H9 (cell line): Measurements from ENCODE around the gene CLEC20A. TPM values are rescaled to one million over a fixed set of nuclear protein-coding genes. Genes with fewer than 3 reads are reported as not detected.

Source experiments
- DNase-seq: peaks from one replicate; pipeline ENCODE4 v3.0.0-alpha.2; 2017
- H2AFZ ChIP-seq: one replicate; pipeline ENCODE4 v1.6.1; 2013; ENCODE audit warnings: mild to moderate bottlenecking, low read length, control low read depth, moderate library complexity
- H2AK5ac ChIP-seq: 2 replicates; pipeline ENCODE4 v1.6.1; 2013; ENCODE audit warnings: low read length, control low read depth, mixed read lengths; ENCODE audit not compliant: insufficient read length
- H2BK120ac ChIP-seq: one replicate; pipeline ENCODE4 v1.6.1; 2013; ENCODE audit warnings: low read depth, mild to moderate bottlenecking, low read length, control low read depth, inconsistent platforms; ENCODE audit not compliant: poor library complexity, severe bottlenecking
- H2BK12ac ChIP-seq: 2 replicates; pipeline ENCODE4 v1.6.1; 2013; ENCODE audit warnings: low read length, control low read depth, mixed read lengths, low read depth; ENCODE audit not compliant: insufficient read length
- H2BK15ac ChIP-seq: 2 replicates; pipeline ENCODE4 v1.6.1; 2013; ENCODE audit warnings: low read depth, low read length, control low read depth
- H2BK20ac ChIP-seq: one replicate; pipeline ENCODE4 v1.6.1; 2013; ENCODE audit warnings: low read depth, mild to moderate bottlenecking, low read length, control low read depth, inconsistent platforms; ENCODE audit not compliant: poor library complexity, severe bottlenecking
- H2BK5ac ChIP-seq: 2 replicates; pipeline ENCODE4 v1.6.1; 2013; ENCODE audit warnings: low read length, control low read depth, mixed read lengths; ENCODE audit not compliant: insufficient read length
- H3K14ac ChIP-seq: 2 replicates; pipeline ENCODE4 v1.6.1; 2013; ENCODE audit warnings: low read length, control low read depth; ENCODE audit not compliant: insufficient read depth
- H3K18ac ChIP-seq: 2 replicates; pipeline ENCODE4 v1.6.1; 2013; ENCODE audit warnings: low read depth, mild to moderate bottlenecking, mixed read lengths, low read length, control low read depth; ENCODE audit not compliant: insufficient read length
- H3K23ac ChIP-seq: 2 replicates; pipeline ENCODE4 v1.6.1; 2013; ENCODE audit warnings: low read length, control low read depth, mixed read lengths, low read depth; ENCODE audit not compliant: insufficient read length
- H3K23me2 ChIP-seq: 2 replicates; pipeline ENCODE4 v1.6.1; 2013; ENCODE audit warnings: low read depth, mild to moderate bottlenecking, mixed read lengths, low read length, control low read depth; ENCODE audit not compliant: insufficient read length, poor library complexity, severe bottlenecking
- H3K27ac ChIP-seq: 2 replicates; pipeline ENCODE4 v1.5.1; 2013; ENCODE audit warnings: low read length, control low read depth, mixed read lengths, low read depth; ENCODE audit not compliant: insufficient read length
- H3K27me3 ChIP-seq: 2 replicates; pipeline ENCODE4 v1.6.1; 2013; ENCODE audit warnings: low read length, control low read depth, inconsistent platforms; ENCODE audit not compliant: insufficient read depth
- H3K4ac ChIP-seq: 2 replicates; pipeline ENCODE4 v1.6.1; 2013; ENCODE audit warnings: low read depth, mild to moderate bottlenecking, control low read depth, inconsistent platforms, low read length, moderate library complexity
- H3K4me1 ChIP-seq: 2 replicates; pipeline ENCODE4 v1.6.1; 2013; ENCODE audit warnings: low read length, control low read depth, inconsistent platforms; ENCODE audit not compliant: insufficient read depth
- H3K4me2 ChIP-seq: 2 replicates; pipeline ENCODE4 v1.6.1; 2013; ENCODE audit warnings: low read length, control low read depth, mixed read lengths; ENCODE audit not compliant: insufficient read length, insufficient read depth
- H3K56ac ChIP-seq: 2 replicates; pipeline ENCODE4 v1.6.1; 2013; ENCODE audit warnings: low read depth, mild to moderate bottlenecking, mixed read lengths, low read length, control low read depth; ENCODE audit not compliant: insufficient read length
- H3K79me1 ChIP-seq: 2 replicates; pipeline ENCODE4 v1.6.1; 2013; ENCODE audit warnings: low read depth, mild to moderate bottlenecking, moderate library complexity, low read length, control low read depth, inconsistent platforms; ENCODE audit not compliant: insufficient read depth, poor library complexity, severe bottlenecking
- H3K79me2 ChIP-seq: 2 replicates; pipeline ENCODE4 v1.6.1; 2013; ENCODE audit warnings: low read length, control low read depth, inconsistent platforms; ENCODE audit not compliant: insufficient read depth
- H3K9ac ChIP-seq: 2 replicates; pipeline ENCODE4 v1.6.1; 2013; ENCODE audit warnings: low read length, control low read depth, mixed read lengths; ENCODE audit not compliant: insufficient read length; ENCODE audit errors: extremely low read depth
- H3K9me3 ChIP-seq: one replicate; pipeline ENCODE4 v1.6.1; 2013; ENCODE audit warnings: low read depth, low read length, inconsistent platforms; ENCODE audit not compliant: control insufficient read depth
- H3T11ph ChIP-seq: one replicate; pipeline ENCODE4 v1.6.1; 2013; ENCODE audit warnings: mild to moderate bottlenecking, low read length, control low read depth, inconsistent platforms
- H4K20me1 ChIP-seq: one replicate; pipeline ENCODE4 v1.6.1; 2013; ENCODE audit not compliant: control insufficient read depth, insufficient read length, insufficient read depth
- H4K5ac ChIP-seq: 2 replicates; pipeline ENCODE4 v1.6.1; 2013; ENCODE audit warnings: low read depth, mild to moderate bottlenecking, mixed read lengths, low read length, control low read depth; ENCODE audit not compliant: insufficient read length
- H4K8ac ChIP-seq: replicated peaks from 2 replicates; pipeline ENCODE4 v1.6.1; 2013; ENCODE audit warnings: low read length, control low read depth, mixed read lengths, low read depth; ENCODE audit not compliant: insufficient read length
- H4K91ac ChIP-seq: 2 replicates; pipeline ENCODE4 v1.6.1; 2013; ENCODE audit warnings: low read depth, mild to moderate bottlenecking, moderate library complexity, mixed read lengths, low read length, control low read depth; ENCODE audit not compliant: insufficient read length
- H3K27ac Mint-ChIP-seq, 3 experiments: 2 replicates in 2 of 3; 3 replicates in 1 of 3; pipeline ENCODE4 v1.8.0; 2020 to 2021; ENCODE audit warnings: mixed read lengths in 3 of 3, mild to moderate bottlenecking in 1 of 3, moderate library complexity in 1 of 3
- H3K27me3 Mint-ChIP-seq: 2 replicates; pipeline ENCODE4 v1.8.0; 2021; ENCODE audit warnings: low read depth, mild to moderate bottlenecking, moderate library complexity, mixed read lengths
- H3K36me3 Mint-ChIP-seq, 3 experiments: 2 replicates in 2 of 3; 3 replicates in 1 of 3; pipeline ENCODE4 v1.8.0; 2020 to 2021; ENCODE audit warnings: low read depth in 3 of 3, mixed read lengths in 3 of 3; ENCODE audit not compliant: insufficient read depth in 1 of 3
- H3K4me1 Mint-ChIP-seq, 2 experiments: 2 replicates each; pipeline ENCODE4 v1.8.0; 2020; ENCODE audit warnings: mixed read lengths in 2 of 2
- H3K4me3 Mint-ChIP-seq, 2 experiments: 2 replicates in 1 of 2; 3 replicates in 1 of 2; pipeline ENCODE4 v1.8.0; 2020 to 2021; ENCODE audit warnings: mild to moderate bottlenecking in 2 of 2, mixed read lengths in 2 of 2, moderate library complexity in 1 of 2
- H3K9me3 Mint-ChIP-seq, 2 experiments: 2 replicates in 1 of 2; 3 replicates in 1 of 2; pipeline ENCODE4 v1.8.0; 2020; ENCODE audit warnings: mild to moderate bottlenecking in 2 of 2, mixed read lengths in 2 of 2, moderate library complexity in 1 of 2
- WGBS: extraction: QIAGEN DNeasy Blood & Tissue Kit; methylation state at CpG from one replicate; pipeline ENCODE4 v1.1.7; 2013; ENCODE audit warnings: missing lambda C conversion rate, low lambda C conversion rate, mixed read lengths; ENCODE audit not compliant: insufficient read length; ENCODE audit errors: extremely low coverage; 5-methylcytosine and 5-hydroxymethylcytosine counted together
- total RNA-seq: library from RNA; stranded (reverse); gene quantifications from 2 replicates; pipeline ENCODE4 v1.2.1, GENCODE V29; 2021
- TF ChIP-seq, protein P1 (sequence below): fragments of 200-600 bp; sonication (generic); conservative IDR thresholded peaks from 3 replicates; pipeline ENCODE4 v1.8.0; 2021; ENCODE audit warnings: antibody characterized with exemption, mild to moderate bottlenecking

The CLEC20A gene
- total RNA-seq, 1 experiment from 2014 or later, result not detected

DNA sequence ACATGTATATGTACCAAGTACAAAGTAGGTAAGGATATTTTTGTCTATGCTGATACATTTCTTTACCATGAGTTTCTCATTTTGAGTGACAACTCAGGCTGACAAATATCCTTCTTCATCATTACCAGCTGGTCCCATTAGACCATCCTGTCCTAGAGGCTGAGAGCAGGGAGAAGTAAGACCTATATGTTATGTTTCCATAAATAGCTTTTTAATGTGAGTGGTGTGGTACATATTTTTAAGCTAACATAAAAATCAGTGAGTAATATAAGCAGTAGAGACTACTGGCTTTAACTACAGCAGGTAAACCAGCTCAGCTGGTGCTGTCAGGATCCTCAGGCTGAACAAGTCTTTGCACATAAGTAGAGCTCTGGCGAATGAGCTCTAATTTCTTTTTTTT is 62.4 kb downstream of the CLEC20A start:
- no peak overlapping the region for H3K4me2 ChIP-seq
- H3K9me3 Mint-ChIP-seq, result no peaks in the 10 kb centered on the region
- H3K4me1 Mint-ChIP-seq, result peaks cover 12 to 15% of the 10 kb centered on the region in 2 experiments
- H3K27ac ChIP-seq, result no peak overlapping the region
- no peak overlapping the region for H2BK20ac ChIP-seq
- no peak overlapping the region for H3K14ac ChIP-seq
- no peak overlapping the region for H4K8ac ChIP-seq
- H3K4ac ChIP-seq, result no peak overlapping the region
- H2BK5ac ChIP-seq, result no peak overlapping the region
- no peaks in the 10 kb centered on the region for H3K23me2 ChIP-seq
- no peak overlapping the region for H4K5ac ChIP-seq
- H4K91ac ChIP-seq, result no peak overlapping the region
- no peak overlapping the region for H2AFZ ChIP-seq
- no peak overlapping the region for H2BK12ac ChIP-seq
- no peak overlapping the region for H2AK5ac ChIP-seq
- no peak for DNase-seq
- no peaks in the 10 kb centered on the region for H3K27me3 Mint-ChIP-seq
- no peaks in the 10 kb centered on the region for H4K20me1 ChIP-seq
- H3T11ph ChIP-seq, result no peak overlapping the region
- no peaks in the 10 kb centered on the region for H3K79me2 ChIP-seq
- no peaks in the 10 kb centered on the region for H3K36me3 Mint-ChIP-seq
- no peak overlapping the region for H2BK15ac ChIP-seq
- no peaks in the 10 kb centered on the region for H3K9me3 ChIP-seq
- no peak overlapping the region for H2BK120ac ChIP-seq
- WGBS, result no CpG with 5 or more reads among the region's 1 CpG
- no peaks in the 10 kb centered on the region for H3K79me1 ChIP-seq
- no peak overlapping the region for H3K27ac Mint-ChIP-seq
- H3K18ac ChIP-seq, result no peak overlapping the region
- TF ChIP-seq, protein P1, sequence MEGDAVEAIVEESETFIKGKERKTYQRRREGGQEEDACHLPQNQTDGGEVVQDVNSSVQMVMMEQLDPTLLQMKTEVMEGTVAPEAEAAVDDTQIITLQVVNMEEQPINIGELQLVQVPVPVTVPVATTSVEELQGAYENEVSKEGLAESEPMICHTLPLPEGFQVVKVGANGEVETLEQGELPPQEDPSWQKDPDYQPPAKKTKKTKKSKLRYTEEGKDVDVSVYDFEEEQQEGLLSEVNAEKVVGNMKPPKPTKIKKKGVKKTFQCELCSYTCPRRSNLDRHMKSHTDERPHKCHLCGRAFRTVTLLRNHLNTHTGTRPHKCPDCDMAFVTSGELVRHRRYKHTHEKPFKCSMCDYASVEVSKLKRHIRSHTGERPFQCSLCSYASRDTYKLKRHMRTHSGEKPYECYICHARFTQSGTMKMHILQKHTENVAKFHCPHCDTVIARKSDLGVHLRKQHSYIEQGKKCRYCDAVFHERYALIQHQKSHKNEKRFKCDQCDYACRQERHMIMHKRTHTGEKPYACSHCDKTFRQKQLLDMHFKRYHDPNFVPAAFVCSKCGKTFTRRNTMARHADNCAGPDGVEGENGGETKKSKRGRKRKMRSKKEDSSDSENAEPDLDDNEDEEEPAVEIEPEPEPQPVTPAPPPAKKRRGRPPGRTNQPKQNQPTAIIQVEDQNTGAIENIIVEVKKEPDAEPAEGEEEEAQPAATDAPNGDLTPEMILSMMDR, result no peak
- H3K4me1 ChIP-seq, result no peaks in the 10 kb centered on the region
- H3K9ac ChIP-seq, result no peak overlapping the region
- no peak overlapping the region for H3K4me3 Mint-ChIP-seq
- no peak overlapping the region for H3K23ac ChIP-seq
- no peak overlapping the region for H3K56ac ChIP-seq
- H3K27me3 ChIP-seq, result no peaks in the 10 kb centered on the region

Other genes starting within 250 kb of the CLEC20A start
- gene TEX35, start 16.1 kb upstream of the CLEC20A start, total RNA-seq, result not detected in 2 replicates
- gene RALGPS2, start 228.3 kb upstream of the CLEC20A start, total RNA-seq, result 32.6 and 34.1 TPM in 2 replicates